Erythroblast (primary cell): ENCODE measurements around the gene ARMH2.

Experiments used
- GATA1 ChIP-seq: IDR thresholded peaks from 2 replicates; pipeline ENCODE4 v1.6.1; 2011; ENCODE audit warnings: low read depth, mild to moderate bottlenecking, control low read depth, low read length, moderate library complexity
- POLR2A ChIP-seq: IDR thresholded peaks from 2 replicates; pipeline ENCODE4 v1.6.1; 2011; ENCODE audit warnings: mild to moderate bottlenecking, low read length

GRCh38 chr6:24822696-24823095 lies 24.0 kb upstream of the ARMH2 start:
- TF ChIP-seq POLR2A (no peak), GATA1 (no peak)
